ENCODE data around the gene CTRB2. TPM values are rescaled to one million over a fixed set of nuclear protein-coding genes. Genes with fewer than 3 reads are reported as not detected.
A peak's percentile ranks its signal among the peaks of the same experiment; 100 is the strongest.
"Not testable (repeated sequence)": the region's sequence is repeated elsewhere in the genome, so short reads cannot be mapped to it uniquely, and the experiment has no call there.

Gene CTRB2
- total and polyA plus RNA-seq, 8 donors = 0.14 TPM; not detected in 7

GRCh38 chr16:75226550-75227360 lies 19.8 kb upstream of the CTRB2 start:
- H3K4me3 ChIP-seq = no peak overlapping the region
- ATAC-seq = no peak
- no peak overlapping the region for H3K27ac ChIP-seq
- no peak for TF ChIP-seq CTCF (IDR thresholded peaks at IDR 0.05)
- intact Hi-C loops (cut with DNase I) = no loop called here
- H3K9me3 ChIP-seq = no peaks in the 10 kb centered on the region
- H3K4me1 ChIP-seq = no peaks in the 10 kb centered on the region
- peaks cover 0 to 39% of the 10 kb centered on the region in 2 donors for H3K36me3 ChIP-seq
- DNase-seq = peak in 1 of 4 donors; percentile 60
- H3K27me3 ChIP-seq = peaks cover 0 to 24% of the 10 kb centered on the region in 2 donors

GRCh38 chr16:75225678-75226515 lies 18.9 kb upstream of the CTRB2 start:
- peak in 1 of 4 donors; percentile 61 for DNase-seq
- intact Hi-C loops (cut with DNase I) = loop anchor here in 1 of 2 donors (2.0 kb wide), 1 partner anchor 19 kb away; the partner anchor contains the start of gene CTRB2
- Histone ChIP-seq H3K4me3 (no peak overlapping the region), H3K36me3 (peaks cover 0 to 32% of the 10 kb centered on the region in 2 donors), H3K9me3 (no peaks in the 10 kb centered on the region), H3K27ac (no peak overlapping the region), H3K27me3 (peaks cover 0 to 24% of the 10 kb centered on the region in 2 donors), H3K4me1 (no peaks in the 10 kb centered on the region)
- no peak for TF ChIP-seq CTCF (IDR thresholded peaks at IDR 0.05)
- ATAC-seq = no peak

GRCh38 chr16:75225092-75225491 lies 18.1 kb upstream of the CTRB2 start:
- H3K4me3 ChIP-seq = no peak overlapping the region
- peaks cover 0 to 30% of the 10 kb centered on the region in 2 donors for H3K36me3 ChIP-seq
- no peaks in the 10 kb centered on the region for H3K9me3 ChIP-seq
- no peak for TF ChIP-seq CTCF (IDR thresholded peaks at IDR 0.05)
- no peaks in the 10 kb centered on the region for H3K4me1 ChIP-seq
- intact Hi-C loops (cut with DNase I) = loop anchor here in 1 of 2 donors (2.0 kb wide), 1 partner anchor 18 kb away; the partner anchor contains the start of gene CTRB2
- DNase-seq (peak in 1 of 4 donors; percentile 68), ATAC-seq (no peak)
- no peak overlapping the region for H3K27ac ChIP-seq
- H3K27me3 ChIP-seq = peaks cover 0 to 24% of the 10 kb centered on the region in 2 donors

GRCh38 chr16:75224306-75225082 lies 17.5 kb upstream of the CTRB2 start:
- intact Hi-C loops (cut with DNase I) = loop anchor here in 1 of 2 donors (2.0 kb wide), 1 partner anchor 18 kb away; the partner anchor contains the start of gene CTRB2
- H3K4me3 ChIP-seq = no peak overlapping the region
- H3K36me3 ChIP-seq = peaks cover 0 to 24% of the 10 kb centered on the region in 2 donors
- peaks cover 0 to 24% of the 10 kb centered on the region in 2 donors for H3K27me3 ChIP-seq
- no peak for ATAC-seq
- H3K9me3 ChIP-seq = no peaks in the 10 kb centered on the region
- peaks cover 0 to 5% of the 10 kb centered on the region in 2 donors for H3K4me1 ChIP-seq
- no peak for TF ChIP-seq CTCF (IDR thresholded peaks at IDR 0.05)
- peak in 1 of 4 donors; percentile 62 for DNase-seq
- H3K27ac ChIP-seq = no peak overlapping the region

GRCh38 chr16:75223129-75223528 lies 16.2 kb upstream of the CTRB2 start:
- DNase-seq; ATAC-seq; H3K27ac ChIP-seq; H3K4me1 ChIP-seq; H3K9me3 ChIP-seq; intact Hi-C loops (cut with DNase I); H3K4me3 ChIP-seq: not testable (repeated sequence)
- Histone ChIP-seq H3K36me3 (peaks cover 0 to 11% of the 10 kb centered on the region in 2 donors), H3K27me3 (peaks cover 0 to 24% of the 10 kb centered on the region in 2 donors)
